ENCODE data around the gene CD80. TPM values are rescaled to one million over a fixed set of nuclear protein-coding genes. Genes with fewer than 3 reads are reported as not detected.

Gene CD80
- total RNA-seq, 1 experiment from 2014 or later, result not detected

- DNase-seq, result no peak
- H3K36me3 ChIP-seq (ENCODE audit: control insufficient read depth, insufficient read depth, low read length), result no peaks in the 10 kb centered on the region
- Mint-ChIP-seq H3K27me3 (ENCODE audit: insufficient read depth, unreplicated experiment) (peaks cover 18% of the 10 kb centered on the region), H3K4me3 (ENCODE audit: unreplicated experiment) (no peak overlapping the region), H3K36me3 (ENCODE audit: insufficient read depth, unreplicated experiment) (no peaks in the 10 kb centered on the region), H3K27ac (ENCODE audit: unreplicated experiment) (no peak overlapping the region), H3K4me1 (ENCODE audit: low read depth, unreplicated experiment) (peaks cover 7% of the 10 kb centered on the region), H3K9me3 (ENCODE audit: unreplicated experiment) (no peaks in the 10 kb centered on the region)
- intact Hi-C loops (cut with micrococcal nuclease; ENCODE audit: unreplicated experiment), result no loop called here
- POLR2A ChIA-PET, result no interaction called here
- CTCF ChIA-PET, result interaction anchor here (1.1 kb wide), 1 partner anchor 123 kb away, joined by 11 read pairs; no protein-coding TSS in a partner anchor
- no peaks in the 10 kb centered on the region; the same call in 1 of the 2 replicates for H3K27me3 ChIP-seq (replicated peaks; ENCODE audit: control insufficient read depth, insufficient read depth, low read length)
- no TSS peak for BruUV-seq (replicated peaks)
- H3K9me3 ChIP-seq, result no peaks in the 10 kb centered on the region
- H3K4me3 ChIP-seq (ENCODE audit: low read depth, low read length), result no peak overlapping the region
- H3K4me1 ChIP-seq, result no peaks in the 10 kb centered on the region
- no peak for TF ChIP-seq CTCF (IDR thresholded peaks at IDR 0.05; ENCODE audit: insufficient read depth in 1 of 2, low read depth in 1 of 2, low read length in 1 of 2, severe bottlenecking in 1 of 2, unreplicated experiment in 1 of 2)
Observed at GRCh38 chr3:119560160-119560559, 746 bp upstream of the CD80 start.

GRCh38 chr3:119558626-119559317, 642 bp downstream of the CD80 start:
- H3K27me3 Mint-ChIP-seq (ENCODE audit: insufficient read depth, unreplicated experiment), result peaks cover 18% of the 10 kb centered on the region
- H3K4me3 Mint-ChIP-seq (ENCODE audit: unreplicated experiment), result no peak overlapping the region
- H3K36me3 Mint-ChIP-seq (ENCODE audit: insufficient read depth, unreplicated experiment), result no peaks in the 10 kb centered on the region
- no peaks in the 10 kb centered on the region for H3K9me3 Mint-ChIP-seq (ENCODE audit: unreplicated experiment)
- intact Hi-C loops (cut with micrococcal nuclease; ENCODE audit: unreplicated experiment), result loop anchor here (1.0 kb wide), 1 partner anchor 283 kb away; no protein-coding TSS in a partner anchor
- no peak for DNase-seq
- POLR2A ChIA-PET, result no interaction called here
- no peaks in the 10 kb centered on the region for H3K36me3 ChIP-seq (ENCODE audit: control insufficient read depth, insufficient read depth, low read length)
- TF ChIP-seq CTCF (IDR thresholded peaks at IDR 0.05; ENCODE audit: insufficient read depth in 1 of 2, low read depth in 1 of 2, low read length in 1 of 2, severe bottlenecking in 1 of 2, unreplicated experiment in 1 of 2), result no peak
- no peaks in the 10 kb centered on the region; the same call in 1 of the 2 replicates for H3K27me3 ChIP-seq (replicated peaks; ENCODE audit: control insufficient read depth, insufficient read depth, low read length)
- CTCF ChIA-PET, result no interaction called here
- BruUV-seq (replicated peaks), result no TSS peak
- no peak overlapping the region for H3K27ac Mint-ChIP-seq (ENCODE audit: unreplicated experiment)
- peaks cover 7% of the 10 kb centered on the region for H3K4me1 Mint-ChIP-seq (ENCODE audit: low read depth, unreplicated experiment)
- H3K4me1 ChIP-seq, result no peaks in the 10 kb centered on the region
- no peaks in the 10 kb centered on the region for H3K9me3 ChIP-seq
- no peak overlapping the region for H3K4me3 ChIP-seq (ENCODE audit: low read depth, low read length)

- CTCF ChIA-PET, result interaction anchor here (1.0 kb wide), 1 partner anchor 16 kb away, joined by 3 read pairs; no protein-coding TSS in a partner anchor
- H3K36me3 Mint-ChIP-seq (ENCODE audit: insufficient read depth, unreplicated experiment), result no peaks in the 10 kb centered on the region
Observed at GRCh38 chr3:119557877-119558269, 1.5 kb downstream of the CD80 start.

More at GRCh38 chr3:119557877-119558269, 1.5 kb downstream of the CD80 start:
- Histone ChIP-seq H3K4me3 (ENCODE audit: low read depth, low read length) (no peak overlapping the region), H3K9me3 (no peaks in the 10 kb centered on the region), H3K4me1 (no peaks in the 10 kb centered on the region), H3K27me3 (replicated peaks; ENCODE audit: control insufficient read depth, insufficient read depth, low read length) (no peaks in the 10 kb centered on the region; the same call in 1 of the 2 replicates), H3K36me3 (ENCODE audit: control insufficient read depth, insufficient read depth, low read length) (no peaks in the 10 kb centered on the region)
- no peak overlapping the region for H3K27ac Mint-ChIP-seq (ENCODE audit: unreplicated experiment)
- TF ChIP-seq CTCF (IDR thresholded peaks at IDR 0.05; ENCODE audit: insufficient read depth in 1 of 2, low read depth in 1 of 2, low read length in 1 of 2, severe bottlenecking in 1 of 2, unreplicated experiment in 1 of 2), result no peak
- POLR2A ChIA-PET, result no interaction called here
- peaks cover 7% of the 10 kb centered on the region for H3K4me1 Mint-ChIP-seq (ENCODE audit: low read depth, unreplicated experiment)
- intact Hi-C loops (cut with micrococcal nuclease; ENCODE audit: unreplicated experiment), result no loop called here
- BruUV-seq (replicated peaks), result no TSS peak
- peaks cover 18% of the 10 kb centered on the region for H3K27me3 Mint-ChIP-seq (ENCODE audit: insufficient read depth, unreplicated experiment)
- H3K4me3 Mint-ChIP-seq (ENCODE audit: unreplicated experiment), result no peak overlapping the region
- DNase-seq, result no peak
- H3K9me3 Mint-ChIP-seq (ENCODE audit: unreplicated experiment), result no peaks in the 10 kb centered on the region

Measured in Caco-2 (cell line).